GM19395 (cell line): ENCODE results near the gene SLC26A2.
"Not testable (repeated sequence)": the region's sequence is repeated elsewhere in the genome, so short reads cannot be mapped to it uniquely, and the experiment has no call there.

Source experiments
- ATAC-seq: cut with Tn5 transposase; IDR thresholded peaks from one replicate; pipeline ENCODE4 v1.9.1; 2021; ENCODE audit warnings: mild to moderate bottlenecking, moderate library complexity; ENCODE audit not compliant: unreplicated experiment

SLC26A2 gene

DNA sequence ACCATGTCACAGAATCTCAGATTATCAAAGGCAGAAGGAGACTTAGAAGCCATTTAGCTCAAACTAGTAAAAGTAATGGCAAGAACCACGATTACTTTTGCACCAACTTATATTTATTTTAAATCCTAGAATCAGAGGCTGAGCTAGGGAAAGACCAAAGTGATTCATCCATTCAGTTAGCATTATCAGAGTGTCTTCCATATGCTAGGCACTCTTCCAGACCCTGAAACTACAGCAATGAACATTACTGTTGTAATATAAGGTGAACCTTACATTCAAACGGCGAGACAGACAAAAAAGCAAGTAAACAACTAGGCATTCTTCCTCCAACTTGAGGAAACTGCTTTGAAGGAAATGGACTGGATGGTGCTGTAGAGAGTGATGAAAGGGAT is 23.9 kb upstream of the SLC26A2 start:
- ATAC-seq, result no peak

DNA sequence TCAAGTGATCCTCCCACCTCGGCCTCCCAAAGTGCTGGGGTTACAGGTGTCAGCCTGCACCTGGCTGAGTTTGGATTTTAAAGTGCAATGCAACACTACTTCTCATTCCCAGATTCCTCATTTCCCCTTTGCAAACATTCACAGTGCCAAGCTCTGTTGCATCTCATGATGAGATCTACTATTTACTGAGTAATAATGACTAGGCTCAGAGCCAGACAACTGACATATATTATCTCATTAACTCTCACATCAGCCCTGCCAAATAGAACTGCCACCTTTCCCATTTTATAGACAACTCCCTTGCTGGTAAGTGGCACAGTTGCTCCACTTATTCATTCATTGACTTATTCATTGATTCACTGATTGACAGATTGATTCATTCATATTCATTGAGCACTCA is 22.9 kb upstream of the SLC26A2 start:
- ATAC-seq, result no peak

DNA sequence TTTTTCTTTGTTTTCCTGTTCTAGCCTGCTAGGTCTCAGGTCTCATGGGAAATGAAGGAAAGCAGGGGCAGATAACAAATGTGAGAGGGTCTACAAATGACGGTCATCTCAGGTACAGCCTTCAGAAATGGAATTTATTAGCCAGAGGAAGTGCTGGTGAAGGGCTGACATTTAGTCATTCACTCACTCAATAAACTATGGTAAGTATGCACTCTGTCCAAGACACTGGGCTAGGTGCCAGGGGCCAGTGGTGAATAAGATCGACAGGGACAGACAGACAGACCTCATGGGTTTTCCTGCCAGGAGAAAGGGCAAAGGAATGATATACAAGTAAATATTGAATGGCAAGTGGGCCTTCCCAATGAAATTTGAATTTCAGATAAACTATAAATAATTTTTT is 22.3 kb upstream of the SLC26A2 start:
- no peak for ATAC-seq

DNA sequence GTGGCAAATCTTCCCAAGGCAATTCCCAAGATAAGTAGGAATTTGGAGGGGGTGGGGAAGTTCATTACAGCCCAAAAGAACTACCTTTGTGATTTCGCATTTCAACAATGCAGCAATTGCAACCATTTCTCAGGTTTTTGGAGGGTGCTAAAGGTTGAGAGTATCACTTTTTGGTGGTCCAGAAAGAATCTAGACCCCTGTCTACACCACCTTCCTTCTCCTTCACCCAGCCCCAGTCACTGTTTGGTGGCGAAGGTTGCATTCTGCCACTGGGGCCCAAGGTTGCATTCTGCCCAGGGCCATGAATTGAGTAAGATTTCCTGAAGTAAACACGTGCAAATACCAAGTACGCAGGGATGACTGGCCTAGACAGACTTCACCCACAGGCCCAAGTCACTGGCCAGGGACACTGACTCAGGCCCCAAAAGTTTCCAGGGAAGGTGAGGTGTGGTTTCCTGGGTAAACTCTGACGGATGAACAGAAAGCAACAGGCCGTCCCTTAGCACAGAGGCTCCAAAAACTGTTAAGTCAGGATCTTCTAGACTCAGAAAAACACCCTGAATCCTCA is 21.7 kb upstream of the SLC26A2 start:
- no peak for ATAC-seq

DNA sequence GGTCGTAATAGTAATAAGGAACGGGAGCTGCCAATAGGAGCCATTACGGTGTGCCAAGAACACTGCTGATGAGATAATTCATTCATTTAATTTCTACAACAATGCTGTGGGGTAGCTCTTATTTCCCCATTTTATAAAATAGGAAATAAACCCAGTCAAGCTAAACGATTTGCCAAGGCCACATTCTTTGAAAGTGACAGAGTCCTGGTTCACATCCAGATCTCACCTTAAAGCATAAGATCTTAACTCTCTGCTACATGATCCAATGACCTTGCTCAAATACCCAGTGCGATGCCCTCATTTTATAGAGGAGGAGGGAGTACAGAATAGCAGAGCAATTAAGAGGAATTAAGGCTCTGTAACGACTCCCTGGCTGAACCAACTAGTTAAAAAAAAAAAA is 21.0 kb upstream of the SLC26A2 start:
- ATAC-seq, result peak; percentile 19

GRCh38 chr5:149940077-149940574 is 20.4 kb upstream of the SLC26A2 start:
- ATAC-seq, result peak; percentile 97

GRCh38 chr5:149940941-149941644 is 19.5 kb upstream of the SLC26A2 start:
- ATAC-seq, result no peak

DNA sequence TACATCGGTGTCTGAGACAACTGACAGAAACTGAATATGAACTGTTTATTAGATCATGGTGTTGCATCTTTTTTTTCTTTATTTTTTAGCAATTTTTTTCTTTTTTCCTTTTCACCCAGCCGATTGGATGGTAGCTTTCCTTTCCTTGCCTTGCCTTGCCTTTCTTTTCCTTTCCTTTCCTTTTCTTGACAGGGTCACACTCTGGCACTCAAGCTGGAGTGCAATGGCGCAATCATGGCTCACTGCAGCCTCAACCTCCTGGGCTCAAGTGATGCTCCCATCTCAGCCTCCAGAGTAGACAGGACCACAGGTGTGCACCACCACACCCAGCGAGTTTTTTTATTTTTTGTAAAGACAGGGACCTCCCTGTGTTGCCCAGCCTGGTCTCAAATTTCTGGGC is 18.8 kb upstream of the SLC26A2 start:
- no peak for ATAC-seq

- ATAC-seq, result no peak
These were observed 18.4 kb upstream of the SLC26A2 start for GRCh38 chr5:149942199-149942598.

- ATAC-seq, result not testable (repeated sequence)
These were observed 17.8 kb upstream of the SLC26A2 start for GRCh38 chr5:149942741-149943169.

GRCh38 chr5:149943177-149943949 is 17.2 kb upstream of the SLC26A2 start:
- ATAC-seq, result not testable (repeated sequence)

GRCh38 chr5:149944666-149945065 is 15.9 kb upstream of the SLC26A2 start, which contains the start of gene PDE6A:
Gene PDE6A, minus strand, starts transcription at chr5:149944793. Its CDS starts 120 bp downstream, at chr5:149944673.
- no peak for ATAC-seq

DNA sequence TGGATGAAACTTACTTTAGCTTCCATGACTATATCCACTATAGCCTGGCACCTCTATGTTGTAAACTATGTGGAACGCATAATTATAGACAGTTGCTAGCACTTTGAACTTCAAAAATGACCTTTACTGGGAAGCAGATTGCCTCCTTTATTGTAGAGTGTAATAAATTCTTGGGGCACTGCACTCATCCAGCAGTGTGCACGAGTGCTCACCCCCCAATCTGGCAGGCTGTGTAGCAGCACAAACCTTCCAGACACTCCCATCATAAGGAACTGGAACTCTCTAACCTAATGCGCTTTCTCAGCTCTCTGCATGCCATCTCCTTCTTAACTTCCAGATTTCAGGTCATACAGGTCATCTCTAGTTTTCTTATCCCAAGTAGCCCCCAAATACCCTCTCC is 14.4 kb upstream of the SLC26A2 start:
- no peak for ATAC-seq

- ATAC-seq, result no peak
These were observed 11.6 kb upstream of the SLC26A2 start for GRCh38 chr5:149948993-149949392.

- ATAC-seq, result no peak
These were observed 9.3 kb upstream of the SLC26A2 start for GRCh38 chr5:149951138-149951749.

GRCh38 chr5:149953436-149954121 is 7.0 kb upstream of the SLC26A2 start:
- no peak for ATAC-seq

DNA sequence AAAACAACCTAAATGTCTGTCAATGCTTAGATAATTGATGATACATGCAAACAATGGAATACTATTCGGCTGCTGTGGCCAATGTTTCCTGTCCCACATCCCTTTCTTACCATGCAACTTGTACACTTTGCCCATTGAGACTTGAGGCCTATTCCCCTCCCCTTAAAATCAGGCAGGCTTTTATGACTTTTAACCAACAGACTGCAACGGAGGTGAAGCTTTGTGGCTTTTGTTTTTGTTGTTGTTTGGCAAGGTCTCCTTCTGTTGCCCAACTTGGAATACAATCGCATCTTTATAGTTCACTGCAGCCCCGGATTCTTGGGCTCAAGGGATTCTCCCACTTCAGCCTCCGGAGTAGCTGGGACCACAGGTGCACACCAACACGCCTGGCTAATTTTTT is 5.8 kb upstream of the SLC26A2 start:
- ATAC-seq, result no peak

GRCh38 chr5:149956685-149957084 is 3.9 kb upstream of the SLC26A2 start:
- no peak for ATAC-seq

- no peak for ATAC-seq
These were observed 2.7 kb upstream of the SLC26A2 start for GRCh38 chr5:149957855-149958254.

DNA sequence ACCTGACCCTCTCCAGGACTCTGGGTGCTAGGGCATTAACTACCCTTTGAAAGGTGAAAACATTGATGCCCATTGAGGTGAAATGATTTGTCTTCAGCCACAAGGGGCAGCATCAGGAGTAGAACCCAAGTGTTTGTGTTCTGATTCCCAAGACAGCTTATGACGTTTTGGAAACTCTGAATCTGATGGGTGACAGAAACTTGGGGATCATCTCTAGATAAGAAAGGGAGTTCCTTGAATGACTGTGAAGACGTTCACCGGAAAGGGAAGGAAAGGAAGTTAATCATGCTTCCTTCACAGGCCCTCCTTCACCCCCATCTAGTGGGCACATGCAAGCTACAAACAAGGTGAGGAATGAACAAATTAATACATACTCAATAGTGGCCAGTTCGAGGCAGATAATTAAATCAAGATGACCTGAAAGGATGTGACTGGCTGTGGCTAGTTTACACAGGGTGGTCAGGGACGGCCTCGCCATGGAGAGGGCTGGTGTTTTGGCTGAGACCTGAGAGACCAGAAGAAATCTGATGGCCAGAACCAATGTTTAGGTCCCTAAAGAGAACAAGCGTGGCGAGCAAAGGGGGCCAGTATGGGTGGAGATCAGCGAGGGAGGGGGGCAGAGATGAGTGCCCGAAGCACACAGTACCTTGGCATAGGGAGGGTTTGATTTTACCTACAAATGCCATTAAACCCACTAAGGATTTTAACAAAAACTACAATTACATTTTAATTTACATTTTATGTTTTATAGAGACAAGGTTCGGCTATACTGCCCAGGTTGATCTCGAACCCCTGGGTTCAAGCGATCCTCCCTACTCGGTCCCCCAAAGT is 937 bp upstream of the SLC26A2 start:
- peak; percentile 29 for ATAC-seq
